GM12864 (cell line): Measurements from ENCODE around the gene SRCAP.
A peak's percentile ranks its signal among the peaks of the same experiment; 100 is the strongest.
"Not testable (repeated sequence)": the region's sequence is repeated elsewhere in the genome, so short reads cannot be mapped to it uniquely, and the experiment has no call there.

ENCODE experiments used
- DNase-seq: peaks from one replicate; pipeline ENCODE4 v3.0.0-alpha.2; 2011; ENCODE audit warnings: low read depth
- H3K4me3 ChIP-seq: 2 replicates; pipeline ENCODE4 v1.5.1; 2011; ENCODE audit warnings: mild to moderate bottlenecking, low read depth, low read length, control low read depth
- CTCF ChIP-seq: IDR thresholded peaks from 2 replicates; pipeline ENCODE4 v1.5.1; 2011; ENCODE audit warnings: low read depth, mild to moderate bottlenecking, moderate library complexity, low read length, control low read depth, inconsistent platforms; ENCODE audit errors: missing control alignments

Gene SRCAP

DNA sequence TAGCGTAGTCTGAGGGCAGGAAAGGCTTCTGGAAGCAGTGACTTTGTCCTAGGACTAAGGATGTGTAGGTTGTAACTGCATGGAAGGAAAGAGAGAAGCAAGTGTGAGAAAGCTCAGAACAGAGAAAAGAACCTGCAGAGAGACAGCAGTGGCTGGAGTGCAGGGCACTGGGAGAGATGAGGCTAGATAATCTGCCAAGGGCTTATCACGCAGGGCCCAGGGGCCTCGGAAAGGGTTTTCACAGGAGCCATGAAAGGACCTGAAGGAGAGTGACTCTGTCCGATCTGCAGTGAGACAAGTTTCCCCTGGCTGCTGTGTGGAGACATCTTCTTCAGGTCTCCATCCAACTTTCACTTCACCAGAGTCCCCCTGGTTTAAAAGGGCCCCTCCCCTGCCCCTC is 7.1 kb upstream of the SRCAP start:
- no peak overlapping the region for H3K4me3 ChIP-seq
- no peak for DNase-seq
- no peak for TF ChIP-seq CTCF

DNA sequence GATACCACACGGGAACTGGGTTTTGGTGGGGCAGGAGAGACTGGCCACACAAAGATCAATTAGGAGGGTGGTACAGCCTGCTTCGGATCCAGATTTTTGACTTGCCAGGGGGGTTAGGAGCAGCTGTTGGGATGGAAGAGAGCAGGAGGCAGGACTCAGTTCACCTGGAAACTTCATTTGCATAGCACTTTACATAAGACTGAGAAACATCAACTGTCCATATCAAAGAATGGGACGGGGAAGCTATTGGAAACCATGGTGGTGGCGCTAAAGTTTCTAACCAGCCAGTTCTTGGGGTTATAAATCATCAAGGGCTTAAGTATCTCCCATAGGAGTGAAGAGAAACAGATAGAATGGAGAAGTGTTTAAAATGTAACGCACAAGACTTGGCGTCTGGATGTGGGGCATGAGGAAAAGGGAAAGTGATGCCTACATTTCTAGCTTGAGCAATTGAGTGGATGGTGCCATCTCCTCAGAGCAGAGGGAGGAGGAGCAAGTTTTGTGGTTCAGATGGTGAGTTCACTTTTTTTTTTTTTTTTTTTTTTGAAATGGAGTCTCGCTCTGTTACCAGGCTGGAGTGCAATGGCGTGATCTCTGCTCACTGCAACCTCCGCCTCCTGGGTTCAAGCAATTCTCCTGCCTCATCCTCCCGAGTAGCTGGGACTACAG is 6.4 kb upstream of the SRCAP start:
- TF ChIP-seq CTCF = no peak
- DNase-seq = no peak
- H3K4me3 ChIP-seq = no peak overlapping the region

- TF ChIP-seq CTCF = no peak
- H3K4me3 ChIP-seq = no peak overlapping the region
- no peak for DNase-seq
These were observed 3.9 kb upstream of the SRCAP start for GRCh38 chr16:30694926-30695693.

DNA sequence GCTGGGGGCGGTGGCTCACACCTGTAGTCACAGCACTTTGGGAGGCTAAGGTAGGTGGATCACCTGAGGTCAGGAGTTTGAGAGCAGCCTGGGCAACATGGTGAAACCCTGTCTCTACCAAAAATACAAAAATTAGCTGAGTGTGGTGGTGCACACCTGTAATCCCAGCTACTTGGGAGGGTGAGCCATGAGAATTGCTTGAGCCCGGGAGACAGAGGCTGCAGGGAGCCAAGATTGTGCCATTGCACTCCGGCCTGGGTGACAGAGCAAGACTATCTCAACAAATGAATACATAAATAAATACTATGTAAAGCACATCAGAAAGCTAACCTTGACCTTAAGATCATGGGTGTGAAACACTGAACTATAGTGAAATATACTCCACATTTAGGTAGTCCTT is 2.3 kb upstream of the SRCAP start:
- not testable (repeated sequence) for DNase-seq, H3K4me3 ChIP-seq

- no peak for TF ChIP-seq CTCF
- H3K4me3 ChIP-seq = peak overlapping the region; percentile 91
- no peak for DNase-seq
These were observed 1.5 kb upstream of the SRCAP start for GRCh38 chr16:30697264-30698138.

DNA sequence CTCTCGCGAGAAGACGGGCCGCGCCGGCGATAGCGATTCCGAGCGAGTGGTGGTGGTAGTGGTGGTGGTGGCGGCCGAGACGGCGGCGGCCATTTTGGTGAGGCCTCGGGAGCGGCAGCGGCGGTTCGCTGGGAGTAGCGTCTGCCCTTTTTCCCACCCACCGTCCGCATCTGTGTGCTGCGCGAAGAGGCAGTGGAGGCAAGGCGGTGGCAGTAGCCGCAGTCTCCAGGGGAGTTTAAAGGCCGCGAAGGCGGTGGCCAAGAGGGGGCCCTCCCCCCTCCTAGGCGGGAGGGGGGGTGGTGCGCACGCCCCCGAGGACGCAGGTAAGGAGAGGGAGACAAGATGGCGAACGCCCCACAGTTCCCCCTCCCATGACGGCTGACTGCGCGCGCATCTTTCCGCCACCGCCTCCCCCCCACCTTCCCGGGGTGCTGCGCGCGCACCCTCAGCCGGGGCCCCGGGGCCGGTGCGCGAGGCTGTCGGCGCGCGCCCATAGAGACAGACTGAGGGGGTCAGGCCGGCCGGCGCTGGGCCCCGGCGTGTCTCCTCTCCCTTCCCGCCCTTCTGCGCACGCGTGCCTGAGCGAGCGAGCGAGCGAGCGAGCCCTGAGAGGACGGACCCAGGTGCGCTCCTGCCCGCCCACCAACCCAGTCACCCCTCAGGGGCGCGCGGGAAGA is 694 bp upstream of the SRCAP start:
- H3K4me3 ChIP-seq = peak overlapping the region; percentile 91
- no peak for TF ChIP-seq CTCF
- DNase-seq = peak; percentile 92
